Muscle layer of duodenum (tissue), 2 donors: ENCODE results near the gene ARFGEF3.

ENCODE experiments used
- H3K27ac ChIP-seq: one replicate; pipeline ENCODE4 v1.7.0; 2013; ENCODE audit warnings: mild to moderate bottlenecking, low read length
- H3K27me3 ChIP-seq: one replicate; pipeline ENCODE4 v1.7.0; 2013; ENCODE audit warnings: low read depth, mild to moderate bottlenecking, control low read depth, low read length
- H3K36me3 ChIP-seq, 2 donors: one replicate each; pipeline ENCODE4 v1.7.0; 2013; ENCODE audit warnings: low read length in 2 of 2, control low read depth in 1 of 2, mild to moderate bottlenecking in 1 of 2; ENCODE audit not compliant: insufficient read depth in 2 of 2, control insufficient read depth in 1 of 2
- H3K4me1 ChIP-seq, 2 donors: one replicate each; pipeline ENCODE4 v1.7.0; 2013; ENCODE audit warnings: low read length in 2 of 2, mild to moderate bottlenecking in 2 of 2, control low read depth in 1 of 2, moderate library complexity in 1 of 2; ENCODE audit not compliant: insufficient read depth in 2 of 2, control insufficient read depth in 1 of 2
- H3K4me3 ChIP-seq, 2 donors: one replicate each; pipeline ENCODE4 v1.7.0; 2013; ENCODE audit warnings: low read length in 2 of 2, low read depth in 1 of 2, mild to moderate bottlenecking in 1 of 2
- H3K9me3 ChIP-seq, 2 donors: one replicate each; pipeline ENCODE4 v1.7.0; 2013; ENCODE audit warnings: low read length in 2 of 2, control low read depth in 1 of 2, mild to moderate bottlenecking in 1 of 2; ENCODE audit not compliant: control insufficient read depth in 1 of 2
- donor health status: healthy.

Gene ARFGEF3

GRCh38 chr6:138321934-138322333 lies 160.2 kb downstream of the ARFGEF3 start:
- H3K4me1 ChIP-seq = no peaks in the 10 kb centered on the region
- H3K36me3 ChIP-seq = peaks cover 4 to 5% of the 10 kb centered on the region in 2 donors
- H3K27me3 ChIP-seq = no peaks in the 10 kb centered on the region
- H3K4me3 ChIP-seq = no peak overlapping the region
- H3K9me3 ChIP-seq = no peaks in the 10 kb centered on the region
- no peak overlapping the region for H3K27ac ChIP-seq

DNA sequence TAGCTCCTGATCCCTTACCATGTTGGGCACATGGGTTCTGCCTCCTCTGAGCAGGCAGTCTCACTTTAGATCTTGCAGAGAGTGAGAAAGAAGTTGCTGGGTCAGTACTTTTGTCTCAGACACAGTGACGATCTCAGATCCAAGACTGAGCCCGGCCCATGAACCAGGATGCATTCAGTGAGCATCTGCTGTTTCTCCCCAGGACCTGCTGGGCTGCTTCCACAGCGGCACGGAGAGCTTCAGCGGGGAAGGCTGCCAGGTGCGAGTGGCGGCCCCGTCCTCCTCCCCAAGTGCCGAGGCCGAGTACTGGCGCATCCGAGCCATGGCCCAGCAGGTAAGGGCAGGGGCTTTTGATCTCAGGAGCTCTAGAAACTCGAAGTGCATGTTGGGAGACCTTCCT lies 162.1 kb downstream of the ARFGEF3 start:
- Histone ChIP-seq H3K36me3 (peaks cover 4 to 5% of the 10 kb centered on the region in 2 donors), H3K9me3 (no peaks in the 10 kb centered on the region)

GRCh38 chr6:138328210-138328609 lies 166.5 kb downstream of the ARFGEF3 start:
- H3K4me3 ChIP-seq = no peak overlapping the region
- H3K27ac ChIP-seq = no peak overlapping the region
- H3K4me1 ChIP-seq = no peaks in the 10 kb centered on the region
- peaks cover 4 to 5% of the 10 kb centered on the region in 2 donors for H3K36me3 ChIP-seq
- H3K9me3 ChIP-seq = no peaks in the 10 kb centered on the region
- no peaks in the 10 kb centered on the region for H3K27me3 ChIP-seq

More for the DNA sequence above, 162.1 kb downstream of the ARFGEF3 start:
- H3K4me1 ChIP-seq = no peaks in the 10 kb centered on the region
- no peaks in the 10 kb centered on the region for H3K27me3 ChIP-seq
- H3K27ac ChIP-seq = no peak overlapping the region
- H3K4me3 ChIP-seq = no peak overlapping the region

DNA sequence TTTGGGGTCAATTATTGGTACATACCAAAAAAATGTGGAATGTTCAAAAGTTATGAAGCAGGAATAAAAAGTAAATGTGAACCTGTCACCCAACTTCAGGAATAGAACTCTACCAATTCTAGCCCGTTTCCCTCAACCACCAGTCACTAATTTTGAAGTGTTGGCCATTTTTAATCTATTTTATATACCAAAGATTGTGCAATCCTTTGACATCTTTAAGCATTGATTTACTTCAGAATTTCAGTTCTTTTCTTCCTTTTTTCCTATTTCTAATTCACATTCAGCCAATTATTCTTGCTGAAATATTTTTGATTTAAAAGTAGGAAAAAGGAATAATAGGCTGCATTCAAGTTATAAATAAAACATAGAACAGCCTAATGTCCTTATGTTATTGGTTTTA lies 169.0 kb downstream of the ARFGEF3 start:
- no peaks in the 10 kb centered on the region for H3K27me3 ChIP-seq
- no peaks in the 10 kb centered on the region for H3K4me1 ChIP-seq
- H3K36me3 ChIP-seq = no peaks in the 10 kb centered on the region
- H3K9me3 ChIP-seq = no peaks in the 10 kb centered on the region
- H3K27ac ChIP-seq = no peak overlapping the region
- no peak overlapping the region for H3K4me3 ChIP-seq

GRCh38 chr6:138331444-138331843 lies 169.7 kb downstream of the ARFGEF3 start:
- Histone ChIP-seq H3K36me3 (no peaks in the 10 kb centered on the region), H3K4me1 (no peaks in the 10 kb centered on the region), H3K4me3 (no peak overlapping the region), H3K27ac (no peak overlapping the region), H3K9me3 (no peaks in the 10 kb centered on the region), H3K27me3 (no peaks in the 10 kb centered on the region)

DNA sequence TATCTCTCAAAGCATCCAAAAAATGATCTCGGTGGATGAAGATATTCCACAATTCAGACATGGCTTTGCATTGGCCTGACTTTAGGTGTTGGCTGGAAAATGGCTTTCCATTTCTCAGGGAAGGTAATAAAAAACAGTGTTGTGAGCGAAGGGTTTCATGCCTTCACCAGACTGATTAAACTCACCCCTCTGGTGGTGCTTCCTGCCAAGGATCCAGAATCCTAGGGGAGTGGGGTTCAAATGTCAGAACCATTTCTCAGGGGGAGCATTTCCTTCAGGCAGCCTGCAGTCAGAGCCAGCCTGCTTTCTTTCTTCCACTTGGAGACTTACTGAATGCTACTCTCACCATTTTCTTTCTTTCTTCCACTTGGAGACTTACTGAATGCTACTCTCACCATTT lies 170.2 kb downstream of the ARFGEF3 start:
- no peaks in the 10 kb centered on the region for H3K27me3 ChIP-seq
- no peak overlapping the region for H3K27ac ChIP-seq
- no peaks in the 10 kb centered on the region for H3K36me3 ChIP-seq
- no peaks in the 10 kb centered on the region for H3K9me3 ChIP-seq
- H3K4me1 ChIP-seq = no peaks in the 10 kb centered on the region
- no peak overlapping the region for H3K4me3 ChIP-seq

DNA sequence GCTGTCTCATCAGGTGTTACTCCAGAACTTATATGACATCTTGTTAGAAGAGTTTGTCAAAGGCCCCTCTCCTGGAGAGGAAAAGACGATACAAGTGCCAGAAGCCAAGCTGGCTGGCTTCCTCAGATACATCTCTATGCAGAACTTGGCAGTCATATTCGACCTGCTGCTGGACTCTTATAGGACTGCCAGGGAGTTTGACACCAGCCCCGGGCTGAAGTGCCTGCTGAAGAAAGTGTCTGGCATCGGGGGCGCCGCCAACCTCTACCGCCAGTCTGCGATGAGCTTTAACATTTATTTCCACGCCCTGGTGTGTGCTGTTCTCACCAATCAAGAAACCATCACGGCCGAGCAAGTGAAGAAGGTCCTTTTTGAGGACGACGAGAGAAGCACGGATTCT lies 172.3 kb downstream of the ARFGEF3 start:
- Histone ChIP-seq H3K36me3 (no peaks in the 10 kb centered on the region), H3K4me3 (no peak overlapping the region), H3K27me3 (no peaks in the 10 kb centered on the region), H3K27ac (no peak overlapping the region), H3K9me3 (no peaks in the 10 kb centered on the region), H3K4me1 (no peaks in the 10 kb centered on the region)

DNA sequence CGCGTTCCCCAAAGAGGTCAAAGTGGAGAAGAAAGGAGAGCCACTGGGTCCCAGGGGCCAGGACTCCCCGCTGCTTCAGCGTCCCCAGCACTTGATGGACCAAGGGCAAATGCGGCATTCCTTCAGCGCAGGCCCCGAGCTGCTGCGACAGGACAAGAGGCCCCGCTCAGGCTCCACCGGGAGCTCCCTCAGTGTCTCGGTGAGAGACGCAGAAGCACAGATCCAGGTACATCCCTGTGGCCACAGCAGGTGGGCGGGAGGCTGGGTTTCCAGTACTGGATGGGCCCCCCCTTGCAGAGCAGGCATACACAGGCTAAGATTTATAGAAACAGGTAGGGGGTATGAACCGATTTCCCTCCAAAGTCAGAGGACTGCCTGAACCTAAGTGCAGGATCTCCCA lies 173.2 kb downstream of the ARFGEF3 start:
- no peaks in the 10 kb centered on the region for H3K9me3 ChIP-seq
- H3K36me3 ChIP-seq = no peaks in the 10 kb centered on the region
- no peaks in the 10 kb centered on the region for H3K27me3 ChIP-seq
- no peaks in the 10 kb centered on the region for H3K4me1 ChIP-seq
- no peak overlapping the region for H3K4me3 ChIP-seq
- H3K27ac ChIP-seq = no peak overlapping the region

DNA sequence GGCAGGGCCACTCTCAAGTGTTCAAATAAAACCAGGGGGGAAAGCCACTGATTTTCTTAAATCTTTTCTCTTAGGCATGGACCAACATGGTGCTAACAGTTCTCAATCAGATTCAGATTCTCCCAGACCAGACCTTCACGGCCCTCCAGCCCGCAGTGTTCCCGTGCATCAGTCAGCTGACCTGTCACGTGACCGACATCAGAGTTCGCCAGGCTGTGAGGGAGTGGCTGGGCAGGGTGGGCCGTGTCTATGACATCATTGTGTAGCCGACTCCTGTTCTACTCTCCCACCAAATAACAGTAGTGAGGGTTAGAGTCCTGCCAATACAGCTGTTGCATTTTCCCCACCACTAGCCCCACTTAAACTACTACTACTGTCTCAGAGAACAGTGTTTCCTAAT lies 174.5 kb downstream of the ARFGEF3 start:
- H3K27me3 ChIP-seq = no peaks in the 10 kb centered on the region
- H3K4me3 ChIP-seq = no peak overlapping the region
- no peak overlapping the region for H3K27ac ChIP-seq
- H3K4me1 ChIP-seq = no peaks in the 10 kb centered on the region
- H3K9me3 ChIP-seq = no peaks in the 10 kb centered on the region
- no peaks in the 10 kb centered on the region for H3K36me3 ChIP-seq

GRCh38 chr6:138337076-138337475 lies 175.3 kb downstream of the ARFGEF3 start:
- Histone ChIP-seq H3K9me3 (no peaks in the 10 kb centered on the region), H3K36me3 (no peaks in the 10 kb centered on the region), H3K4me1 (no peaks in the 10 kb centered on the region), H3K27me3 (no peaks in the 10 kb centered on the region), H3K27ac (no peak overlapping the region), H3K4me3 (no peak overlapping the region)

GRCh38 chr6:138339024-138339423 lies 177.3 kb downstream of the ARFGEF3 start:
- no peak overlapping the region for H3K4me3 ChIP-seq
- no peaks in the 10 kb centered on the region for H3K27me3 ChIP-seq
- no peaks in the 10 kb centered on the region for H3K9me3 ChIP-seq
- H3K27ac ChIP-seq = no peak overlapping the region
- H3K36me3 ChIP-seq = no peaks in the 10 kb centered on the region
- H3K4me1 ChIP-seq = no peaks in the 10 kb centered on the region

- Histone ChIP-seq H3K36me3 (no peaks in the 10 kb centered on the region), H3K4me3 (no peak overlapping the region), H3K27ac (no peak overlapping the region), H3K9me3 (no peaks in the 10 kb centered on the region), H3K4me1 (no peaks in the 10 kb centered on the region), H3K27me3 (no peaks in the 10 kb centered on the region)
Observed at GRCh38 chr6:138341176-138341575, 179.4 kb downstream of the ARFGEF3 start.
